ENCODE data around the gene HAO2.

GRCh38 chr1:119387858-119388257, 19.3 kb downstream of the HAO2 start:
- no peak for TF ChIP-seq CTCF (IDR thresholded peaks at IDR 0.05; ENCODE audit: low read depth, low read length)
- TF ChIP-seq POLR2A (IDR thresholded peaks at IDR 0.05; ENCODE audit: extremely low read depth, insufficient read length), result no peak
